SK-N-MC (cell line): Measurements from ENCODE around the gene RERG.
"Not testable (repeated sequence)": the region's sequence is repeated elsewhere in the genome, so short reads cannot be mapped to it uniquely, and the experiment has no call there.

Source experiments
- DNase-seq: peaks from one replicate; pipeline ENCODE4 v3.0.0-alpha.2; 2011; ENCODE audit warnings: low read depth, low spot score
- H3K27ac ChIP-seq: fragments of 200-600 bp; sonication (generic); 2 replicates; pipeline ENCODE4 v1.5.1; 2016; ENCODE audit warnings: mixed run types
- H3K36me3 ChIP-seq: fragments of 200-600 bp; sonication (generic); 2 replicates; pipeline ENCODE4 v1.6.1; 2017; ENCODE audit warnings: antibody characterized with exemption, low read length, mixed read lengths; ENCODE audit not compliant: insufficient read depth
- H3K4me3 ChIP-seq: fragments of 200-600 bp; sonication (generic); 2 replicates; pipeline ENCODE4 v1.5.1; 2016
- H3K9ac ChIP-seq: fragments of 200-600 bp; sonication (generic); 2 replicates; pipeline ENCODE4 v1.8.0; 2017; ENCODE audit warnings: mixed run types, mixed read lengths; ENCODE audit not compliant: insufficient read length
- H3K9me3 ChIP-seq: fragments of 200-600 bp; sonication (generic); 2 replicates; pipeline ENCODE4 v1.6.1; 2017; ENCODE audit warnings: low read depth, mild to moderate bottlenecking, antibody characterized with exemption, low read length, moderate library complexity, mixed read lengths
- EZH2 ChIP-seq: fragments of 200-600 bp; sonication (generic); IDR thresholded peaks from one replicate; pipeline ENCODE4 v1.6.1; 2017; ENCODE audit warnings: antibody characterized with exemption
- FOXP2 ChIP-seq: optimal IDR thresholded peaks from 2 replicates; pipeline ENCODE3; 2011; ENCODE audit warnings: mild to moderate bottlenecking, moderate library complexity; ENCODE audit not compliant: insufficient read depth; ENCODE audit errors: extremely low read length, control extremely low read depth
- POLR2AphosphoS5 ChIP-seq: IDR thresholded peaks from 2 replicates; pipeline ENCODE4 v1.6.1; 2012; ENCODE audit warnings: mild to moderate bottlenecking, low read depth, low read length, borderline replicate concordance

The RERG gene

DNA sequence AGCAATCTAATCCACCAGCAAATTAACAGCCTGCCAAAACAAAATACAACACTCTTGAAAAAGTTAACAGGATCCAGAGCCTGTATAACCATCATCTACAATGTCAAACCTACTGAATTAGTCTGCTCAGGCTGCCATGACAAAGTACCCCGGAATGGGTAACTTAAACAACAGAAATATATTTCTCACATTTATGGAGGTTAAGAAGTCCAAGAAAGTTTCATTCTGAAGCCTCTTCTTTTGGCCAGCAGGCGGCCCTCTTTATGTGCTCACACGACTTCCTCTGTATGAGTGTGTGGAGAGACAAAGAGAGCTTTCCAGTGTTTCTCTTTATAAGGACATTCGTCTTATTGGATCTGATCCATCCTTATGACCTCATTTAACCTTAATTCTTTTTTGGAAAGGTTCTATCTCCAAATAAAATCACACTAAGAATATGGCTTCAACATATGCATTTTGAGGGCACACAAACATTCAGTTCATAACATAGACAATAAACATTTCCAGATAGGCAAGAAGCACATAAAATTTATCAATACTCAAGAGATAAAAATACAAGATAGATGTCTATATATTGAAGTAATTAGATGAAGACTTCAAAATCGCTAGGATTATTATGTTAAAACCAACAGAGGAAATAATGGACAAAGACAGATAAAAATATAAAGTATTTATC lies 5.9 kb upstream of the RERG start:
- Histone ChIP-seq H3K9me3 (no peaks in the 10 kb centered on the region), H3K4me3 (no peak overlapping the region), H3K36me3 (no peaks in the 10 kb centered on the region), H3K27ac (no peak overlapping the region), H3K9ac (no peak overlapping the region)
- no peak for DNase-seq
- TF ChIP-seq EZH2 (no peak), POLR2AphosphoS5 (no peak), FOXP2 (no peak)

DNA sequence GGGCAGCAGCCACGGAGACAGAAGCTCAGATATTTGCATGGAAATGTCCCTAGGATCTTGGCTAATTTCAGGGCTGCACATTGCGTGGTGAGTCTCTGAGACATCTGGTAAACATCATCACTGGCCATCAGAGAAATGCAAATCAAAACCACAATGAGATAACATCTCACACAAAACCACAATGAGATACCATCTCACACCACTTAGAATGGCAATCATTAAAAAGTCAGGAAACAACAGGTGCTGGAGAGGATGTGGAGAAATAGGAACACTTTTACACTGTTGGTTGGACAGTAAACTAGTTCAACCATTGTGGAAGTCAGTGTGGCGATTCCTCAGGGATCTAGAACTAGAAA lies 4.6 kb upstream of the RERG start:
- not testable (repeated sequence) for H3K9me3 ChIP-seq, DNase-seq, H3K36me3 ChIP-seq, H3K4me3 ChIP-seq, H3K27ac ChIP-seq, H3K9ac ChIP-seq

DNA sequence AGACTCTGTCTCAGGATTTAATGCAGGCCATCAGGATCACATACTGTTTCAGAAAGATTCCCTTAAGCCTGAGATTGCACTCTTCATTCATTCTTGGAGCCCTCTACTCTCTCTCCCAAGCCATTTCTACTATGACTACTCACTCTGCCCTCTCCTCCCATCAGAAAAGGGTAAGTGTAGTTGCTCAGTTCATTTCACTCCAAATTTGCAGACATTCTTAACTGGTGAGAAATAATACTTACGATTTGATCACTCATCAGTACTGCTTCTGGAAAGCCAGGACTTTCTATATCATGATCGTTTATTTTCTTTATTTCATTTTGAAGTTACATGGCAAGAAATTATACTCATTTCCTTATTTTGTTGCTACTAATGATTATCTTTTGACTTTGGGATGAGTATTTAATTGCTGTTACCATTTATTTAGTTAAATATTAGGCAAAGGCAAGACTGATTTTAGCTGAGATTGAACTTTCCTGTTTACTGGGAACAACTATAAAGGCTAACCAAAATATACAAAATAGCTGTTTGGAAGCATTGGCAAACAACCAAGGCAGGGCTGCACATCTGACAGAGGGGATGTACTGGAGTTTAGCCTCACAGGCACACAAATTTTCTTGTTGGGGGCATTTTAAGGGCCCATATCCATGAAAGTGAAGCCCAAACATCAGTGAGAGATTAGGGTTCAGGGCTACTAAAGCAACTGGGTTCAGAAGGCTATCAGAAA lies 4.1 kb upstream of the RERG start:
- Histone ChIP-seq H3K9me3 (no peaks in the 10 kb centered on the region), H3K4me3 (no peak overlapping the region), H3K36me3 (no peaks in the 10 kb centered on the region), H3K9ac (no peak overlapping the region), H3K27ac (no peak overlapping the region)
- TF ChIP-seq FOXP2 (no peak), POLR2AphosphoS5 (no peak), EZH2 (no peak)
- DNase-seq = no peak

DNA sequence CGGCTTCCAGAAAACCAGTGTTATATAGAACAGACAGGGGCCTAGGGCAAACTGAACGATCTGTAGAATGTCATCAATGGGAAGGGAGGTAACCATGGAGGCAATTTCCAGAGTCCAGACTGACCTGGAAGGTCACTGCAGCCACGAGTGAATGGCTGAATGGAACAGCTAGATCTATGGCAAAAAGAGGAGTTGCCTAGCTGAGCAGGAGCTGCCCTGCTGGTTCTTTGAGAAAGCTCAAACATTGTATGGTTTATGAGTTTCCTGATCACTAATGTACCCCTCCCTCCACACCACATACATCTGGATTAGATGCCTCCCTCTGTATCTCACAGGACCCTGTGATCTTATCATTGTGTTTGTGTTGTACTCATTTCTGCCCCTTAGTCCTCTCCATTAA lies 1.0 kb upstream of the RERG start:
- Histone ChIP-seq H3K27ac (no peak overlapping the region), H3K9me3 (no peaks in the 10 kb centered on the region), H3K9ac (no peak overlapping the region), H3K36me3 (no peaks in the 10 kb centered on the region), H3K4me3 (no peak overlapping the region)
- no peak for TF ChIP-seq FOXP2
- TF ChIP-seq EZH2 = no peak
- TF ChIP-seq POLR2AphosphoS5 = no peak
- DNase-seq = no peak

DNA sequence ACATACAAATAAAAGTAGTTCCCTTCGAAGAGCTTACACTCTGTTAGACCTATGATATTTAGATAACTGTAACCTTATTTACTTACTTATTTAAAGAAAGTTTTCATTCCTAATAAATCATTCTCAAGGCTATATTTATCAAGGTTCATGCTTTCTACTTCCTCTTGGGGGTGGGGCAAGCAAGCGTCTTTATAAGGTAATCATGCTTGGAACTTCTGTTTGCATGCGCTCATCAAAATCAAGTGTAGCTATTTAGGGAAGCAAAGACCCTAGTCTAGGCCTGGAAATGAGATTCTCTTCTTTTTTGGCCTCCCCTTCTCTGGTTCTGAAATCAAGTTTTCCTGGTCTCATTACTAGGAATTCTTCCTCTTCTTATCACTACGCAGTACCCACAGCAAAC lies 766 bp downstream of the RERG start:
- no peak for DNase-seq
- Histone ChIP-seq H3K27ac (no peak overlapping the region), H3K9ac (no peak overlapping the region), H3K36me3 (no peaks in the 10 kb centered on the region), H3K4me3 (no peak overlapping the region), H3K9me3 (no peaks in the 10 kb centered on the region)
- TF ChIP-seq FOXP2 (no peak), EZH2 (no peak), POLR2AphosphoS5 (no peak)

GRCh38 chr12:15218794-15219193 lies 2.4 kb downstream of the RERG start:
- Histone ChIP-seq H3K4me3 (no peak overlapping the region), H3K27ac (no peak overlapping the region), H3K36me3 (no peaks in the 10 kb centered on the region), H3K9me3 (no peaks in the 10 kb centered on the region), H3K9ac (no peak overlapping the region)
- DNase-seq = no peak
- TF ChIP-seq EZH2 = no peak
- TF ChIP-seq POLR2AphosphoS5 = no peak
- TF ChIP-seq FOXP2 = no peak

GRCh38 chr12:15216036-15216889 lies 5.0 kb downstream of the RERG start:
- no peak overlapping the region for H3K4me3 ChIP-seq
- no peak for DNase-seq
- no peak overlapping the region for H3K9ac ChIP-seq
- H3K27ac ChIP-seq = no peak overlapping the region
- no peaks in the 10 kb centered on the region for H3K36me3 ChIP-seq
- TF ChIP-seq EZH2 (no peak), POLR2AphosphoS5 (no peak), FOXP2 (no peak)
- H3K9me3 ChIP-seq = no peaks in the 10 kb centered on the region

DNA sequence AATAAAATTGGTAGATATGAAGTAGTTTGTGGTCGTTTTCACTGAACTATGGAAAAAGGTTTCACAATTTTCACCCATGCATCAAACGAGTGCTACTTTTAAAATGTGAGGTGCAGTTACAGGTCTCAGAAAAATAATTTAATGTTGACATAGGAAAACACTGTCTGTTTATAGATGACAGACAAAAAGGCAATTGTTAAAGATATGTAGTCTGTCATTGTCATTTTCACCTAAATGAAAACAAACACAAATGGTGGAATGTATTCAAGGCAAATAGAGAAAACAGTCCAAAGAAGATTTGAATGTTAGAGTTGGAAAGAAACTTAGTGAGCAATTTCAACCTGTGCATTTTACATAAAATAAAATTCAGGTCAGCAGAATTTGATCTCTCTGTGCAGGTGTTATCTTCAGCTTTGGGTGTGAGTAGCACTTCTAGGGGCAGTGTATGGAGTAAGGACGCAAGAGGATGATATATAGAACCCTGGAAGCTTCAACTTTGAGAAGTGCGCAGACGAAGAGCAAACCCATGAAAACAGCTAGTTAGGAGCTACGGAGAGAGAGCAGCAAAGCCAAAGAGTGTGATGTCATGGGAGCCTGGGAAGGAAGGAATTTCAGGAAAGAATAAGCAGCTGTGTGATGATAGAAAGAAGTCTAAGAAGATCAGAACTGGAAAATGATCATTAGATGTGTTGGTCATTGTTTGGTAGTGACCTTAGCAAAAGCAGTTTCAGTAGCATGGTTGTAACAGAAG lies 6.2 kb downstream of the RERG start:
- no peaks in the 10 kb centered on the region for H3K9me3 ChIP-seq
- no peak overlapping the region for H3K9ac ChIP-seq
- no peak overlapping the region for H3K27ac ChIP-seq
- no peak overlapping the region for H3K4me3 ChIP-seq
- no peak for DNase-seq
- H3K36me3 ChIP-seq = no peaks in the 10 kb centered on the region
- TF ChIP-seq POLR2AphosphoS5 (no peak), FOXP2 (no peak), EZH2 (no peak)

GRCh38 chr12:15212930-15213329 lies 8.3 kb downstream of the RERG start:
- DNase-seq = no peak
- TF ChIP-seq FOXP2 (no peak), POLR2AphosphoS5 (no peak), EZH2 (no peak)
- Histone ChIP-seq H3K27ac (no peak overlapping the region), H3K36me3 (no peaks in the 10 kb centered on the region), H3K4me3 (no peak overlapping the region), H3K9me3 (no peaks in the 10 kb centered on the region), H3K9ac (no peak overlapping the region)
